CD14-positive monocyte (primary cell): Measurements from ENCODE around the gene CSPG4. TPM values are rescaled to one million over a fixed set of nuclear protein-coding genes. Genes with fewer than 3 reads are reported as not detected.
A peak's percentile ranks its signal among the peaks of the same experiment; 100 is the strongest.
"Not testable (repeated sequence)": the region's sequence is repeated elsewhere in the genome, so short reads cannot be mapped to it uniquely, and the experiment has no call there.

Experiments
- DNase-seq, 3 donors: peaks; one replicate each; pipeline ENCODE4 v3.0.0-alpha.2; 2011 to 2022
- H2AFZ ChIP-seq: 2 replicates; pipeline ENCODE4 v1.6.0; 2012; ENCODE audit warnings: mild to moderate bottlenecking, low read depth, low read length, inconsistent platforms; ENCODE audit not compliant: insufficient read depth, poor library complexity, severe bottlenecking
- H3K27ac ChIP-seq, 2 donors: 1 replicate in 1 of 2; 2 replicates in 1 of 2; pipeline ENCODE4 v1.5.1; 2012 to 2013; ENCODE audit warnings: low read length in 2 of 2, control low read depth in 1 of 2, inconsistent platforms in 1 of 2, low read depth in 1 of 2, mild to moderate bottlenecking in 1 of 2
- H3K27me3 ChIP-seq, 2 donors: one replicate each; pipeline versions ENCODE4 v1.6.0 to v1.6.1; 2011 to 2013; ENCODE audit warnings: low read length in 2 of 2; ENCODE audit not compliant: control insufficient read depth in 2 of 2, insufficient read depth in 2 of 2
- H3K36me3 ChIP-seq, 2 donors: replicated peaks in 1 of 2; 1 replicate in 1 of 2; 2 replicates in 1 of 2; pipeline versions ENCODE4 v1.5.1 to v1.6.1; 2012 to 2013; ENCODE audit warnings: low read length in 2 of 2, control low read depth in 1 of 2, inconsistent platforms in 1 of 2, mild to moderate bottlenecking in 1 of 2; ENCODE audit not compliant: insufficient read depth in 2 of 2, control insufficient read depth in 1 of 2
- H3K4me1 ChIP-seq, 2 donors: 1 replicate in 1 of 2; 2 replicates in 1 of 2; pipeline versions ENCODE4 v1.5.1 to v1.6.1; 2012 to 2013; ENCODE audit warnings: low read length in 2 of 2, control low read depth in 1 of 2, inconsistent platforms in 1 of 2, mild to moderate bottlenecking in 1 of 2, moderate library complexity in 1 of 2; ENCODE audit not compliant: insufficient read depth in 2 of 2, control insufficient read depth in 1 of 2
- H3K4me2 ChIP-seq: replicated peaks from 2 replicates; pipeline ENCODE3; 2012; ENCODE audit warnings: low read length, moderate library complexity, mild to moderate bottlenecking; ENCODE audit not compliant: poor library complexity, severe bottlenecking; ENCODE audit errors: extremely low read depth
- H3K4me3 ChIP-seq, 3 experiments: fragments of 200-600 bp in 1 of 3; sonication (generic) in 1 of 3; replicated peaks in 1 of 3; 1 replicate in 2 of 3; 2 replicates in 1 of 3; pipeline ENCODE4 v1.5.1; 2011 to 2013; ENCODE audit warnings: low read length in 3 of 3, mild to moderate bottlenecking in 3 of 3, control low read depth in 2 of 3, low read depth in 2 of 3, inconsistent platforms in 1 of 3, moderate library complexity in 1 of 3
- H3K79me2 ChIP-seq: 2 replicates; pipeline ENCODE4 v1.6.0; 2012; ENCODE audit warnings: mild to moderate bottlenecking, control low read depth, inconsistent platforms, low read length, moderate library complexity; ENCODE audit not compliant: insufficient read depth
- H3K9ac ChIP-seq: 2 replicates; pipeline ENCODE4 v1.6.0; 2017; ENCODE audit warnings: low read length, mild to moderate bottlenecking; ENCODE audit not compliant: insufficient read depth, poor library complexity, severe bottlenecking
- H3K9me3 ChIP-seq, 2 donors: replicated peaks in 1 of 2; 1 replicate in 1 of 2; 2 replicates in 1 of 2; pipeline versions ENCODE4 v1.5.1 to v1.6.1; 2012 to 2013; ENCODE audit warnings: low read length in 2 of 2, control low read depth in 1 of 2; ENCODE audit not compliant: control insufficient read depth in 1 of 2, insufficient read depth in 1 of 2
- H4K20me1 ChIP-seq: 2 replicates; pipeline ENCODE4 v1.6.0; 2012; ENCODE audit warnings: mild to moderate bottlenecking, low read length, control low read depth, moderate library complexity; ENCODE audit not compliant: insufficient read depth
- H3K27ac Mint-ChIP-seq, 7 donors: one replicate each; pipeline ENCODE4 v1.8.0; 2020; ENCODE audit warnings: mild to moderate bottlenecking in 7 of 7, mixed read lengths in 7 of 7, moderate library complexity in 6 of 7, inconsistent platforms in 2 of 7
- H3K27me3 Mint-ChIP-seq, 3 donors: one replicate each; pipeline ENCODE4 v1.8.0; 2021 to 2022; ENCODE audit warnings: low read depth in 3 of 3, mild to moderate bottlenecking in 3 of 3, mixed read lengths in 3 of 3, moderate library complexity in 3 of 3, inconsistent platforms in 1 of 3
- H3K36me3 Mint-ChIP-seq, 2 donors: one replicate each; pipeline ENCODE4 v1.8.0; 2020; ENCODE audit warnings: mixed read lengths in 2 of 2, inconsistent platforms in 1 of 2, mild to moderate bottlenecking in 1 of 2
- H3K4me1 Mint-ChIP-seq: one replicate; pipeline ENCODE4 v1.8.0; 2020; ENCODE audit warnings: mild to moderate bottlenecking, mixed read lengths
- H3K4me3 Mint-ChIP-seq, 2 donors: one replicate each; pipeline ENCODE4 v1.8.0; 2020; ENCODE audit warnings: mild to moderate bottlenecking in 2 of 2, mixed read lengths in 2 of 2, moderate library complexity in 1 of 2
- H3K9me3 Mint-ChIP-seq, 7 donors: one replicate each; pipeline ENCODE4 v1.8.0; 2020 to 2022; ENCODE audit warnings: mixed read lengths in 7 of 7, mild to moderate bottlenecking in 6 of 7, moderate library complexity in 6 of 7, inconsistent platforms in 2 of 7
- CTCF ChIP-seq: fragments of 200-600 bp; IDR thresholded peaks from one replicate; pipeline ENCODE4 v1.8.0; 2022; ENCODE audit warnings: antibody characterized with exemption, mild to moderate bottlenecking
- WGBS: methylation state at CpG from one replicate; pipeline ENCODE4 v1.1.5; 2013; ENCODE audit warnings: missing lambda C conversion rate; ENCODE audit not compliant: insufficient coverage; 5-methylcytosine and 5-hydroxymethylcytosine counted together
- intact Hi-C, 2 donors: fragments of 100-400 bp; cut with micrococcal nuclease; formaldehyde crosslinking; loops; one replicate each; pipeline versions ENCODE4 v1.15.0 to v1.15.1; 2023
- polyA plus RNA-seq, 3 donors: library from polyadenylated mRNA; depleted of rRNA in 1 of 3; unstranded in 2 of 3; stranded (reverse) in 1 of 3; fragments of 300-500 nt in 2 of 3; fragments of >200 nt in 1 of 3; fragmentation: Illumina TruSeq in 2 of 3; gene quantifications; 1 replicate in 2 of 3; 2 replicates in 1 of 3; pipeline ENCODE4 v1.2.3, GENCODE V29; 2012 to 2021

CSPG4 gene
- polyA plus RNA-seq, 3 donors, result not detected

- peaks cover 16 to 21% of the 10 kb centered on the region in 2 donors for H3K4me1 ChIP-seq
- intact Hi-C loops, result no loop called here
- peaks cover 0 to 2% of the 10 kb centered on the region in 2 donors for H3K36me3 Mint-ChIP-seq
- H3K36me3 ChIP-seq, result no peaks in the 10 kb centered on the region
- H3K9me3 Mint-ChIP-seq, result no peaks in the 10 kb centered on the region
- H3K27ac ChIP-seq, result no peak overlapping the region
- H3K4me1 Mint-ChIP-seq, result peaks cover 18% of the 10 kb centered on the region
- no peaks in the 10 kb centered on the region for H3K27me3 ChIP-seq
- no peak for TF ChIP-seq CTCF
- H3K9ac ChIP-seq, result no peak overlapping the region
- peak overlapping the region in 1 of 7 donors; percentile 63 for H3K27ac Mint-ChIP-seq
- H3K4me3 ChIP-seq, result no peak overlapping the region
- H3K9me3 ChIP-seq, result no peaks in the 10 kb centered on the region
- H3K4me2 ChIP-seq, result no peak overlapping the region
- H4K20me1 ChIP-seq, result no peaks in the 10 kb centered on the region
- DNase-seq, result no peak
- peaks cover 0 to 5% (median 4%) of the 10 kb centered on the region in 3 donors for H3K27me3 Mint-ChIP-seq
- no peaks in the 10 kb centered on the region for H3K79me2 ChIP-seq
- 96% methylated on average over 4 of the region's 9 CpGs for WGBS
- H2AFZ ChIP-seq, result no peak overlapping the region
- H3K4me3 Mint-ChIP-seq, result no peak overlapping the region
Measured at GRCh38 chr15:75704618-75705017, 8.0 kb downstream of the CSPG4 start.

GRCh38 chr15:75704263-75704615, 8.4 kb downstream of the CSPG4 start:
- no peak overlapping the region for H3K4me2 ChIP-seq
- no peak for DNase-seq
- H2AFZ ChIP-seq, result no peak overlapping the region
- TF ChIP-seq CTCF, result no peak
- 94% methylated on average over 6 of the region's 6 CpGs for WGBS
- intact Hi-C loops, result no loop called here
- Mint-ChIP-seq H3K27me3 (peaks cover 0 to 4% (median 2%) of the 10 kb centered on the region in 3 donors), H3K36me3 (peaks cover 0 to 2% of the 10 kb centered on the region in 2 donors), H3K27ac (no peak overlapping the region), H3K4me1 (peaks cover 22% of the 10 kb centered on the region), H3K9me3 (no peaks in the 10 kb centered on the region), H3K4me3 (no peak overlapping the region)
- no peaks in the 10 kb centered on the region for H4K20me1 ChIP-seq
- no peak overlapping the region for H3K9ac ChIP-seq
- H3K4me3 ChIP-seq, result no peak overlapping the region
- no peaks in the 10 kb centered on the region for H3K79me2 ChIP-seq
- H3K27ac ChIP-seq, result no peak overlapping the region
- no peaks in the 10 kb centered on the region for H3K36me3 ChIP-seq
- no peaks in the 10 kb centered on the region for H3K9me3 ChIP-seq
- peaks cover 20 to 25% of the 10 kb centered on the region in 2 donors for H3K4me1 ChIP-seq
- no peaks in the 10 kb centered on the region for H3K27me3 ChIP-seq

- H3K9ac ChIP-seq, H4K20me1 ChIP-seq, H3K27ac Mint-ChIP-seq, H3K9me3 Mint-ChIP-seq, intact Hi-C loops, H3K36me3 Mint-ChIP-seq, H3K4me3 Mint-ChIP-seq, H3K27ac ChIP-seq, DNase-seq, H3K4me3 ChIP-seq, H3K79me2 ChIP-seq, H2AFZ ChIP-seq, H3K9me3 ChIP-seq, H3K36me3 ChIP-seq, H3K27me3 ChIP-seq, H3K4me2 ChIP-seq, H3K27me3 Mint-ChIP-seq: not testable (repeated sequence)
- peaks cover 27% of the 10 kb centered on the region for H3K4me1 Mint-ChIP-seq
- peaks cover 24 to 30% of the 10 kb centered on the region in 2 donors for H3K4me1 ChIP-seq
- WGBS, result no CpG with 5 or more reads among the region's 18 CpGs
Measured at GRCh38 chr15:75703440-75704262, 9.0 kb downstream of the CSPG4 start.
